GM18519 (cell line): ENCODE data around the gene EFEMP1.

Experiments used
- ATAC-seq: cut with Tn5 transposase; IDR thresholded peaks from one replicate; pipeline ENCODE4 v1.9.1; 2021; ENCODE audit warnings: mild to moderate bottlenecking, moderate library complexity; ENCODE audit not compliant: unreplicated experiment, low FRiP score

The EFEMP1 gene

GRCh38 chr2:55901941-55902340, 21.6 kb downstream of the EFEMP1 start:
- no peak for ATAC-seq

DNA sequence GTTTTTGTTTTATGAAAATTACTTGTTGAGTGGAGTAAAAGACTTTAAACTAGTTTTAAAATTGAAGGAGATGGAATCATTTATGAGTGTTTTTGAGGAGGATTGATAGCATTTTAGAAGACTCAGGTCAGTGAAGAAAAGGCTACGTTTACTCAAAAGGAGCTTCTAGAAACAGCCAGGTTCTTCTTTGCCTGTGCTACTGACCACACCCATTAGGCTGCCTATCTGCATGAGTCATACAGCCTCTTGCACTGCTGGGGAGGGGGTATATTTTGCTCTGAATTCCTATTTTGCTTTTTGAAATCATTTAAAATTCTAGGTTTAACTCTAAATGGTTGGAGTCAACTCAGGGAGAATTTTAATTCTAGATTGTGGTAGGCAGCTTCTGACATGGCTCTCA, 22.3 kb downstream of the EFEMP1 start:
- ATAC-seq = no peak

- no peak for ATAC-seq
These were observed 23.7 kb downstream of the EFEMP1 start for GRCh38 chr2:55899881-55900280.

DNA sequence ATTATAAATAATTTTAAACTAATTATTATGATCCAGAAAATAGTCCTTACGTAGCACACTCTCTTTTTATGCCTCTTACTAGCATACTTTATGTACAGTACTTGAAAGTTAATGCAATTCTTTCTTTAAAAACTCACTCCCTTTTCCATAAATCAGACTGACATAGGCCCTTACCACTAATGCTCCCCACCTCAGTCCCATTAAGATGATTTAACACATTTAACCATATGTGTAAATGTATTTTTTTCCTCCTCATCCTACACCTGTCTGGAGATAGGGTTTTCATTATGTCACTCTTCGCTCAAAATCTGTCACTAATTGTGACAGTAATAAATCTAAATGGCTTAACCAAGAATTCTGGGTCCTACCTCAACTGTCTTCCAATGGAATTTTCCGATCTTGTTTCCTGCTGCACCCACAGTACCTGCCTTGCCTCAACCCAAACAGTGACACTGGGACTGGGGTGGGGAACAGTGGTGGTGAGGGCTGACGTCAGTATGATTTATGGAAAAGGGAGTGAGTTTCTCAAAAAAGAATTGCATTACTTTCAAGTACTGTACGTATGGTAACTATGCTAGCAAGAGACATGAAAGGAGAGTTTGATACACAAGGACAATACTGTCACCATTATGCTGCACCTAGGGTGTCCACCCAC, 25.1 kb downstream of the EFEMP1 start:
- no peak for ATAC-seq

- no peak for ATAC-seq
These were observed 26.9 kb downstream of the EFEMP1 start for GRCh38 chr2:55896633-55897032.

- ATAC-seq = no peak
These were observed 28.9 kb downstream of the EFEMP1 start for GRCh38 chr2:55894720-55895119.

DNA sequence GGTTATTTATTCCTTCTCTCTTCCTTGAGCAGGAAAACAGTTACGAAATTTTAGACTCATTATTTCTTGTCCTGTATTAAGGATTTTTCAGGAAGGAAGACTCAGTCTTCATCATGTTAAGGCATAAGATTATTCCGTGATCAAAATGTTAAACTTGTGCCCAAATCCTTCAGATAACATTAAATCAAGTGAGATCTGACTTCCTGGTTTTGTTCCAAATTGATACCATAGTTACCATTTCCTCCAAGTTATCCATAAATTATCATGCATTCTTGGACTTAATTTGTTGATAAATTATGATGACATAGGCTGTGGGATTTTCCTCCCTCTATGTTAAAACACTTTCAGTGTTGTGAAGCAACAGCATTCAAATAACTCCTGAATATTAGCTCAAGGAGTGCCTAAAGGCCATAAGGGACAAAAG, 31.9 kb downstream of the EFEMP1 start:
- no peak for ATAC-seq

- ATAC-seq = no peak
These were observed 34.6 kb downstream of the EFEMP1 start for GRCh38 chr2:55888936-55889335.

GRCh38 chr2:55887901-55888624, 35.5 kb downstream of the EFEMP1 start:
- ATAC-seq = no peak

DNA sequence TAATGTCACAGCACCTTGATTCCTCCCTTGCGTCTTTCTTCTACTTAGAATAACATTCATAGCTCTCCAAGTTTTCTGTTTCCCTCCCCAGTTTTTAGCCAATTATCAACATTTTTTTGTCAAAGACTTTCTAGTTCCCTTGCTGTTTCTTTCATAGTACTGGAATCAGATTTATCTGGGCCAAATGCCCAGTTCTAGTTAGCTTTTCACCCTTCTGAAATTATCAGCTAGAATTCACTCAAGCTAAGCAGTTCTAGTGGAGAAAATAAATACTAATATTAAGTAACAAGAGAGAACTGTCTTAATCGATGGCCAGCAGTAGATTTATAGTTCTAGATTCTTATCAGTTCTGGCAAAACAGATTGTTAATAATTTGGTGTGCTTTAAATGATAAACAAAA, 36.2 kb downstream of the EFEMP1 start:
- ATAC-seq = no peak

DNA sequence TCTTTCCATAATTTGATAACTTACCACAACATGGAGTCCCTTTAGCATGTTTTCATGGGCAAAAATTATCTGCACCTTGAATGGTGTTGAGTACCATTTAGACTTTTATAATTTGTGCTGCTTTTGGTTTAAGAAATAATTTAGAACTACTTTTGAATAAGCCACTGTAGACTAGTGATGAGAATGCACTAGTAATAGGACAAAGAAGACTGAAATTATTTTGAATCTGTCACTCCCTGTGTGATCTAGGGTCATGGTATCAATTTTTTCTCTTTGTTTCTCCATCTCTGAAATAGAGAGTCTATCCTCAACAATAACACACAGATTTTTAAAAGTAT, 37.7 kb downstream of the EFEMP1 start:
- no peak for ATAC-seq

- no peak for ATAC-seq
These were observed 38.2 kb downstream of the EFEMP1 start for GRCh38 chr2:55885127-55885943.

DNA sequence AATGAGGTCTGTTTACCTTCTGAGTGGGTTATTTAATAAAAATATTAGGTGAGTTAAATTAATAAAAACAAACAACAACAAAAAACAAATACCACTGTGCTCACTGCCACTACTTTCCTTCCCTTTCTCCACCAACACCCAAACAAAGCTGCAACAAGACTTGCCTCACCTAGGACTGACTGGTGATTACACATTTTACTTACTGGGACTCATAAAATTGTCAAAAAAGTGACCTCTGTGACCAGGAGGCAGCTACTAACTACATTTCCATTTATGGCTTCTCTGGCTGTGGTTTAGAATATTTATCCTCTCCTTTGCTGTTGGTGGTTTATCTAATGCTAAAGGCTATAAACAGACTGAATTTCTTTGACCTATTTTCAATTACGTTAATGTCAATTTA, 39.8 kb downstream of the EFEMP1 start:
- no peak for ATAC-seq

- no peak for ATAC-seq
These were observed 40.2 kb downstream of the EFEMP1 start for GRCh38 chr2:55883357-55883756.

DNA sequence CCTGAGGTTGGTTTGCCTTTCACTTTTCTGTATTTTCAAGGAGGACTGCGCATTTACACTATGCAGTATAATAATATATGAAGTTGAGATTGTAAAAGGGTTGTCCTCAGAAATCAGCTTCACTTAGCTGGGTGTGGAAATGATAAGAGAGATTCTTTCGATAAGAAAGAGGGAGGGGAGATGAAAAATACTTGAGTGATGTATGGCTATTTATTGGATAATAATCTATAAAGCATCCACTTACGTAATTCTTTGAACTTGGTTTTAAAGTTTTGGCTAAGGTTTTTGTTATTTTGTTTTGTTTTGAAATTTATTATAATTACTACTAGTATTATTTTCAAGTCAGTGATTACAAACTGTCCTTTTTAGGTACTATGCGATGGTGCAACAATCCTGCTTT, 40.6 kb downstream of the EFEMP1 start:
- no peak for ATAC-seq

GRCh38 chr2:55880416-55881143, 43.0 kb downstream of the EFEMP1 start:
- ATAC-seq = no peak

DNA sequence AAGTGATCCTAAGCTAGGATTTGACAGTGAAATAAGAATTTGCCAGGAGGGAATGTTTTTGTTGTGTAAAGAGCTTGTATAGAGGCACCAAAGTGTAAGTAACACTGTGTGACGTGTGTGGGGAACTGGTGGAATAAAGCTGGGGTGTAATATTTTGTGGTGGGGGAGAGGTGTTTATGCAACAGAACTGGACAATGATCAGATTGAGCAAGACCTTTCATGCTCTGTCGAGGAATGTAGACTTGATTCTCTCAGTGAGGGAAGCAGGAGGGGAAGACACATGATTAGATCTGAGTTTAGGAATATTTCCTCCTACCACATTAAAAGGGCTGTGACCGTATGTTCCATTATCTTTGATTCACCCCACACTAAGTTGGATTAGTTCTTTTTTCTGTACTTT, 43.6 kb downstream of the EFEMP1 start:
- ATAC-seq = no peak

DNA sequence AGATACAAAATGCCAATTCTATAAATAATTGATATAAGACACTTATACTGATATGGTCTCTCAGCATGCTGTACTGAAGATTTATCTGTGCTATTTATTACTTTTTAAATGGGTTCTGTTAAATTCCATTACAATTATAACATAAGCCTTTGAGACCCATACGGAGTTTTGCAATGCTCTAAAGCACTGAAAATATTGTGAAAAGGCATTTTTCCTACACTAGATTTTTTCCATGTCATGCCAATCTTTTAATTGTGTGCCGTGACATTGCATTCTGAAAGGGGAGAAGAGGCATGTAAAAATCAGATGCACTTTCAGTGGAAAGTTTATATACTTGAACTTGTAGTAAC, 46.5 kb downstream of the EFEMP1 start:
- ATAC-seq = no peak

DNA sequence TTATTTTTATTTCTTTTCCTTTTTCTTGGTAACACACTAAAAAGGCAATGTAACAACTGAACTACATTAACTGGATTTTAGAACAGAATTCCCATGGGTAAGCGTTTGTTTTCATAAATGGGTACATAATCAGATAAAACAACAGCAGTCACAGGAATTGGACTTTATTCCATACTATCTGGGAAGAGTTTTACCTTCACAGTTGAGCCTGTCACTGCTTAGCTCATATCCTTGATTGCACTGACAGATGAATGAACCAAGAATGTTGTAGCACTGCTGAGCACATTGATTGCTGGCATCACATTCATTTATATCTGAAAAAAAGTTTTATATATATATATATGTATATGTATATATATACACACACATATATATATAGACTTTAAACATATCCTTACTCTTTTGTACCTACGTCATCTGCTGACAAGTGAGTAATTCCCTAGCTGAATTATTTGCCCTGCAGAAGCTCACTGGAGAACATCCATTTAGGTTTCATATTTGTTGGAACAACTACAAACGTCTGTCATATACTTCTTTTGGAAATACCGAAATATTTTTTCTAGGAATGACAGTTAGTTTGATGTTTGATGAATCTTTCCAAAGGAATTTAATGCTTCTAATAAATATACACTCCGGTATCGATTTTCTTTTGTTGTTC, 47.0 kb downstream of the EFEMP1 start:
- ATAC-seq = no peak

DNA sequence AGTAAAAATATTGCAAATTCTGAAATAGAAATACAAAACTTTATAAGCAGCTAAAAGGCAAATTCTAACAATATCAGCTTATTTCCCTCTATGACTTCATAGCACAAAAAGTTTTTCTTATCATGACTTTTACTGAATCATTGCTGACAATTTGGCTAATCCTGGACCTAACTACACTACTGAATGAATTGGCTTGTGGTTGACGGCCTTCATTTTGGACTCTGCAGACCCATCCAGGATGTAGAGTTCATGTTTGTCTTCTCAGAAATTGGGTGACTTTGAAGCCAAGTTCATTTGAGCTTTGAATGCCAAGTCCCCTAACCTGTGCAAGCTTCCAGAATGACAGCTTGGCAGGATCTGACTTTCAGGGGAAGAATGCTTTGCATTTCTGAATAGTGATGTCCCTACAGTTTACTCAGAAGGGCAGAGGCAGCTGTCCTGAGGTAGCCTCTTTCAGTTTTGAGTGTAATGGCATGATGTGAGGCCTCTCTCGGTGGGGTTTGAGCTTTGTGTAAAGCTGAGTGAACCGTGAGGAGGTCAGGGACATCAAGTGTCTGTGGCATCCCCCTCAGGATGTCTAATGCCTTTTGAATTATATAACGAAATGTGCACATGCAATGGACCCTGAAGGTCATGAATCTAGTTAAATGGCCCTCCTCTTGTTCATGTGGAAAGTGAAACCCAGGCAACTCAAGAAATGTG, 48.0 kb downstream of the EFEMP1 start:
- ATAC-seq = peak; percentile 51
